ENCODE data around the gene ITGAX. TPM values are rescaled to one million over a fixed set of nuclear protein-coding genes. Genes with fewer than 3 reads are reported as not detected.

ITGAX gene
- total RNA-seq, 4 donors from 2014 or later: 0.30 to 3.3 (median 1.1) TPM

DNA sequence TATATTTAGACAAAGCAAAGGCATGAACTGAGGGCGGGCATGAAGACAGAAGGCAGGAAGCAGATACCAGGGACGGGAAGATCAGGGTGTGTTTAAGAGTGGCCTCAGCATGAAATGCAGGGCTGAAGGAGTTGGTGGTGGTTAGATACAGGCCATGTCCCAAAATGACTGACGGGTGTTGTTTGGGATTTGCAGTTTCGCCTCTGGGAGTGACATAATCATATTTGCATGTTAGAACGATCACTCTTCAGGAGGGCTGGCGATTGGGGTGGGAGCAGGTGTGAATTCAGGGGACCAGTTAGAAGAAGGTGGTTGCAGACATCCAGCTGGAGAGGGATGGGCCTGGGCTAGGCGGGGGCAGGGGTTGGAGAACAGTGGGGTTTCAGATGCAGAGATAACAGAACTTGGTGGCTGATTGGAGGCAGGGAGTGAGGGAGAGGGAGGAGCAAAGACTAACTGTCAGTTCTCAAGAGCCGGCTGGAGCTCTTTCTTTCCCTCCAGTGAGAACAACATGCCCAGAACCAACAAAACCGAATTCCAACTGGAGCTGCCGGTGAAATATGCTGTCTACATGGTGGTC is 27.2 kb upstream of the ITGAX start:
- no peak for DNase-seq (ENCODE audit: low spot score in 2 of 2)
- TF ChIP-seq, protein P1, sequence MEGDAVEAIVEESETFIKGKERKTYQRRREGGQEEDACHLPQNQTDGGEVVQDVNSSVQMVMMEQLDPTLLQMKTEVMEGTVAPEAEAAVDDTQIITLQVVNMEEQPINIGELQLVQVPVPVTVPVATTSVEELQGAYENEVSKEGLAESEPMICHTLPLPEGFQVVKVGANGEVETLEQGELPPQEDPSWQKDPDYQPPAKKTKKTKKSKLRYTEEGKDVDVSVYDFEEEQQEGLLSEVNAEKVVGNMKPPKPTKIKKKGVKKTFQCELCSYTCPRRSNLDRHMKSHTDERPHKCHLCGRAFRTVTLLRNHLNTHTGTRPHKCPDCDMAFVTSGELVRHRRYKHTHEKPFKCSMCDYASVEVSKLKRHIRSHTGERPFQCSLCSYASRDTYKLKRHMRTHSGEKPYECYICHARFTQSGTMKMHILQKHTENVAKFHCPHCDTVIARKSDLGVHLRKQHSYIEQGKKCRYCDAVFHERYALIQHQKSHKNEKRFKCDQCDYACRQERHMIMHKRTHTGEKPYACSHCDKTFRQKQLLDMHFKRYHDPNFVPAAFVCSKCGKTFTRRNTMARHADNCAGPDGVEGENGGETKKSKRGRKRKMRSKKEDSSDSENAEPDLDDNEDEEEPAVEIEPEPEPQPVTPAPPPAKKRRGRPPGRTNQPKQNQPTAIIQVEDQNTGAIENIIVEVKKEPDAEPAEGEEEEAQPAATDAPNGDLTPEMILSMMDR (IDR thresholded peaks at IDR 0.05): no peak
- no peak for TF ChIP-seq POLR2A (IDR thresholded peaks at IDR 0.05)
- H3K4me3 ChIP-seq (ENCODE audit: low read depth, poor library complexity, severe bottlenecking): no peak overlapping the region
- 34 to 35% methylated on average over 10 of the region's 10 CpGs for WGBS, 2 donors
- intact Hi-C loops (cut with DNase I; ENCODE audit: low total_unique reads): no loop called here

GRCh38 chr16:31328322-31329052 is 26.5 kb upstream of the ITGAX start:
- WGBS, 2 donors: 76 to 77% methylated on average over 12 of the region's 12 CpGs
- no peak overlapping the region for H3K4me3 ChIP-seq (ENCODE audit: low read depth, poor library complexity, severe bottlenecking)
- no peak for TF ChIP-seq POLR2A (IDR thresholded peaks at IDR 0.05)
- TF ChIP-seq, protein P1 (IDR thresholded peaks at IDR 0.05): no peak
- no peak for DNase-seq (ENCODE audit: low spot score in 2 of 2)
- intact Hi-C loops (cut with DNase I; ENCODE audit: low total_unique reads): no loop called here

DNA sequence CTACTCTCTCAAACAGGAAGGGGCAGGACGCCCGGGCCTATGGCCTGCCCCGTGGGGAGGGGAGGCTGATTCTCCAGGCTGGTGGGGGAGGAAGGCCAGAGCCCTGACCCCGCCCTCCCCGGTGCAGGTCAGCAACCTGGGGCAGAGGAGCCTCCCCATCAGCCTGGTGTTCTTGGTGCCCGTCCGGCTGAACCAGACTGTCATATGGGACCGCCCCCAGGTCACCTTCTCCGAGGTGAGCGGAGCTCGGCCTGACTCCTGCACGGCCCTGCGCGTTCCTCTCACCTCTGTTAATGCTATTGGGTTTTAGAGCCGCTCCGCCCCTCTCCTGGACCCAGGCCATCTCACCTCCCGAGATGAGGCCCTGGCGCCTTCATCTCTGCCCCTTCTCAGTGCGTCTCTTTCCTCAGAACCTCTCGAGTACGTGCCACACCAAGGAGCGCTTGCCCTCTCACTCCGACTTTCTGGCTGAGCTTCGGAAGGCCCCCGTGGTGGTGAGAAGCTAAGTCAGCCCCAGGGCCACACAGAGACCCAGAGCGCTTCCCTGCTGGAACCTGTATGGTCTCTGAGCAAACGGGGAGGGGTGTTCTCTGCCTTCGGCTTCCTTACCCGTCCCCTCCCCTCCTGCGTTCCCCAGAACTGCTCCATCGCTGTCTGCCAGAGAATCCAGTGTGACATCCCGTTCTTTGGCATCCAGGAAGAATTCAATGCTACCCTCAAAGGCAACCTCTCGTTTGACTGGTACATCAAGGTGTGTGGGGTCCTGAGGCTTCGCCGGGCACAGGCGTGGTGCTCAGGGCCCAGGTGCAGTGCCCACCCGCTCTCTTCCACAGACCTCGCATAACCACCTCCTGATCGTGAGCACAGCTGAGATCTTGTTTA is 25.1 kb upstream of the ITGAX start:
- no peak for TF ChIP-seq POLR2A (IDR thresholded peaks at IDR 0.05)
- TF ChIP-seq, protein P1 (IDR thresholded peaks at IDR 0.05): no peak
- no peak for DNase-seq (ENCODE audit: low spot score in 2 of 2)
- no peak overlapping the region for H3K4me3 ChIP-seq (ENCODE audit: low read depth, poor library complexity, severe bottlenecking)
- WGBS, 2 donors: 21 to 37% methylated on average over 37 to 38 of the region's 39 CpGs
- intact Hi-C loops (cut with DNase I; ENCODE audit: low total_unique reads): no loop called here

DNA sequence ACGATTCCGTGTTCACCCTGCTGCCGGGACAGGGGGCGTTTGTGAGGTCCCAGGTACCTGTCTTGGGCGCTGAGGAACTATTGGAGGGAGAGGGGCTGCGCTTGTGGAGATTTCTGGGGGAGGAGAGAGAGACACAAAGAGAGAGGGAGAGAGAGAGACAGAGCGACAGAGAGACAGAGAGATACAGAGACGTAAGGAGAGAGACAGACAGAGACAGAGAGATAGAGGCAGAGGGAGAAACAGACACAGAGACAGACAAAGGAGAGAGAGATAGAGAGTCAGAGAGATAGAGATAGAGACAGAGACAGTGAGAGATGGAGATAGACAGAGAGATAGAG is 24.5 kb upstream of the ITGAX start:
- WGBS, 2 donors: 31 to 36% methylated on average over 8 of the region's 8 CpGs
- H3K4me3 ChIP-seq (ENCODE audit: low read depth, poor library complexity, severe bottlenecking): no peak overlapping the region
- TF ChIP-seq, protein P1 (IDR thresholded peaks at IDR 0.05): no peak
- no peak for TF ChIP-seq POLR2A (IDR thresholded peaks at IDR 0.05)
- intact Hi-C loops (cut with DNase I; ENCODE audit: low total_unique reads): no loop called here
- no peak for DNase-seq (ENCODE audit: low spot score in 2 of 2)

- intact Hi-C loops (cut with DNase I; ENCODE audit: low total_unique reads): no loop called here
- no peak for DNase-seq (ENCODE audit: low spot score in 2 of 2)
- no peak overlapping the region for H3K4me3 ChIP-seq (ENCODE audit: low read depth, poor library complexity, severe bottlenecking)
- TF ChIP-seq POLR2A (IDR thresholded peaks at IDR 0.05): no peak
- TF ChIP-seq, protein P1 (IDR thresholded peaks at IDR 0.05): no peak
- WGBS, 2 donors: 2 to 6% methylated on average over 29 to 37 of the region's 46 CpGs
Observed at GRCh38 chr16:31331141-31331764, 23.7 kb upstream of the ITGAX start.

All from lower leg skin (tissue), 4 donors.